ENCODE measurements around the gene MAP1LC3B. TPM values are rescaled to one million over a fixed set of nuclear protein-coding genes. Genes with fewer than 3 reads are reported as not detected.
"Not testable (repeated sequence)": the region's sequence is repeated elsewhere in the genome, so short reads cannot be mapped to it uniquely, and the experiment has no call there.

Gene MAP1LC3B
- total RNA-seq, 1 experiment from 2014 or later, result 45.3 TPM

GRCh38 chr16:87359121-87359520, 33.0 kb upstream of the MAP1LC3B start:
- no peak overlapping the region for H3K4me2 ChIP-seq
- no peaks in the 10 kb centered on the region for H3K36me3 ChIP-seq (ENCODE audit: low read depth)
- H3K4me3 ChIP-seq, result no peak overlapping the region
- no peaks in the 10 kb centered on the region for H3K27me3 ChIP-seq (ENCODE audit: insufficient read depth, low read depth)
- intact Hi-C loops (cut with micrococcal nuclease; ENCODE audit: unreplicated experiment), result no loop called here
- H4K20me1 ChIP-seq (ENCODE audit: insufficient read depth), result peaks cover 5% of the 10 kb centered on the region
- no TSS peak for BruUV-seq (replicated peaks)
- no peaks in the 10 kb centered on the region for H3K9me3 ChIP-seq (ENCODE audit: insufficient read depth, low read depth)
- no peak overlapping the region for H3K27ac ChIP-seq
- H3K4me1 ChIP-seq (replicated peaks; ENCODE audit: insufficient read depth), result no peaks in the 10 kb centered on the region
- DNase-seq, result no peak
- TF ChIP-seq EZH2 (IDR thresholded peaks at IDR 0.05; ENCODE audit: low read depth), result no peak
- no peak for TF ChIP-seq CTCF (conservative IDR thresholded peaks at IDR 0.05)
- no peaks in the 10 kb centered on the region for H3K9me2 ChIP-seq (ENCODE audit: insufficient read depth)
- ChIA-PET CTCF (no interaction called here), POLR2A (ENCODE audit: unreplicated experiment) (no interaction called here)
- no peaks in the 10 kb centered on the region for H3K79me2 ChIP-seq (ENCODE audit: low read depth)
- no peak overlapping the region for H2AFZ ChIP-seq
- H3F3A ChIP-seq (ENCODE audit: insufficient read depth, low read depth), result no peaks in the 10 kb centered on the region

GRCh38 chr16:87360862-87361610, 31.1 kb upstream of the MAP1LC3B start:
- Histone ChIP-seq H3K9me2 (ENCODE audit: insufficient read depth) (no peaks in the 10 kb centered on the region), H3K4me2 (no peak overlapping the region), H3K79me2 (ENCODE audit: low read depth) (no peaks in the 10 kb centered on the region), H3K27ac (no peak overlapping the region), H3K4me1 (replicated peaks; ENCODE audit: insufficient read depth) (no peaks in the 10 kb centered on the region), H3K9me3 (ENCODE audit: insufficient read depth, low read depth) (no peaks in the 10 kb centered on the region), H3K4me3 (no peak overlapping the region), H3K36me3 (ENCODE audit: low read depth) (no peaks in the 10 kb centered on the region), H2AFZ (no peak overlapping the region), H4K20me1 (ENCODE audit: insufficient read depth) (peaks cover 7% of the 10 kb centered on the region), H3F3A (ENCODE audit: insufficient read depth, low read depth) (no peaks in the 10 kb centered on the region), H3K27me3 (ENCODE audit: insufficient read depth, low read depth) (no peaks in the 10 kb centered on the region)
- POLR2A ChIA-PET (ENCODE audit: unreplicated experiment), result no interaction called here
- BruUV-seq (replicated peaks), result no TSS peak
- CTCF ChIA-PET, result no interaction called here
- DNase-seq, result no peak
- intact Hi-C loops (cut with micrococcal nuclease; ENCODE audit: unreplicated experiment), result no loop called here
- TF ChIP-seq EZH2 (IDR thresholded peaks at IDR 0.05; ENCODE audit: low read depth), result no peak
- TF ChIP-seq CTCF (conservative IDR thresholded peaks at IDR 0.05), result no peak

- BruUV-seq (replicated peaks), result no TSS peak
- no peak for DNase-seq
- Histone ChIP-seq H3K4me3 (no peak overlapping the region), H3K9me2 (ENCODE audit: insufficient read depth) (no peaks in the 10 kb centered on the region), H3K36me3 (ENCODE audit: low read depth) (no peaks in the 10 kb centered on the region), H3K27ac (no peak overlapping the region), H3K4me2 (no peak overlapping the region), H3K27me3 (ENCODE audit: insufficient read depth, low read depth) (no peaks in the 10 kb centered on the region), H4K20me1 (ENCODE audit: insufficient read depth) (peaks cover 7% of the 10 kb centered on the region), H3K79me2 (ENCODE audit: low read depth) (no peaks in the 10 kb centered on the region), H3K4me1 (replicated peaks; ENCODE audit: insufficient read depth) (no peaks in the 10 kb centered on the region), H3F3A (ENCODE audit: insufficient read depth, low read depth) (no peaks in the 10 kb centered on the region), H3K9me3 (ENCODE audit: insufficient read depth, low read depth) (no peaks in the 10 kb centered on the region), H2AFZ (no peak overlapping the region)
- POLR2A ChIA-PET (ENCODE audit: unreplicated experiment), result interaction anchor here (0.6 kb wide), 1 partner anchor 15 kb away, joined by 6 read pairs; no protein-coding TSS in a partner anchor
- no peak for TF ChIP-seq EZH2 (IDR thresholded peaks at IDR 0.05; ENCODE audit: low read depth)
- TF ChIP-seq CTCF (conservative IDR thresholded peaks at IDR 0.05), result no peak
- CTCF ChIA-PET, result no interaction called here
- intact Hi-C loops (cut with micrococcal nuclease; ENCODE audit: unreplicated experiment), result no loop called here
Measured at GRCh38 chr16:87361916-87362619, 30.1 kb upstream of the MAP1LC3B start.

- H3K36me3 ChIP-seq (ENCODE audit: low read depth), result not testable (repeated sequence)
Measured at GRCh38 chr16:87362828-87363559, 29.1 kb upstream of the MAP1LC3B start.

More at GRCh38 chr16:87362828-87363559, 29.1 kb upstream of the MAP1LC3B start:
- H4K20me1 ChIP-seq (ENCODE audit: insufficient read depth); H3K4me3 ChIP-seq; POLR2A ChIA-PET (ENCODE audit: unreplicated experiment); H3K27ac ChIP-seq; H3K9me2 ChIP-seq (ENCODE audit: insufficient read depth); DNase-seq; intact Hi-C loops (cut with micrococcal nuclease; ENCODE audit: unreplicated experiment); H3F3A ChIP-seq (ENCODE audit: insufficient read depth, low read depth); BruUV-seq (replicated peaks); H3K4me2 ChIP-seq; H3K9me3 ChIP-seq (ENCODE audit: insufficient read depth, low read depth); H2AFZ ChIP-seq; H3K27me3 ChIP-seq (ENCODE audit: insufficient read depth, low read depth); H3K79me2 ChIP-seq (ENCODE audit: low read depth); H3K4me1 ChIP-seq (replicated peaks; ENCODE audit: insufficient read depth): not testable (repeated sequence)
- CTCF ChIA-PET, result interaction anchor here (0.6 kb wide), 1 partner anchor 11 kb away, joined by 3 read pairs; no protein-coding TSS in a partner anchor
